Skeletal muscle satellite cell (primary cell): ENCODE measurements around the gene KRT83.

Experiments
- H3K27me3 ChIP-seq: 2 replicates; pipeline ENCODE4 v1.7.0; 2013; ENCODE audit warnings: low read length; ENCODE audit not compliant: control insufficient read depth, insufficient read depth
- H3K36me3 ChIP-seq: 2 replicates; pipeline ENCODE4 v1.7.0; 2013; ENCODE audit warnings: mild to moderate bottlenecking, control low read depth, low read length; ENCODE audit not compliant: insufficient read depth
- H3K4me1 ChIP-seq: 2 replicates; pipeline ENCODE4 v1.7.0; 2013; ENCODE audit warnings: low read length; ENCODE audit not compliant: control insufficient read depth, insufficient read depth
- H3K4me2 ChIP-seq: 2 replicates; pipeline ENCODE4 v1.7.0; 2013; ENCODE audit warnings: mild to moderate bottlenecking, low read length
- H3K4me3 ChIP-seq: 2 replicates; pipeline ENCODE4 v1.7.0; 2013; ENCODE audit warnings: low read length
- H3K9ac ChIP-seq: 2 replicates; pipeline ENCODE4 v1.7.0; 2013; ENCODE audit warnings: mild to moderate bottlenecking, low read depth, low read length, moderate library complexity
- H3K9me3 ChIP-seq: replicated peaks from 2 replicates; pipeline ENCODE4 v1.7.0; 2013; ENCODE audit warnings: mild to moderate bottlenecking, control low read depth, low read length

KRT83 gene

DNA sequence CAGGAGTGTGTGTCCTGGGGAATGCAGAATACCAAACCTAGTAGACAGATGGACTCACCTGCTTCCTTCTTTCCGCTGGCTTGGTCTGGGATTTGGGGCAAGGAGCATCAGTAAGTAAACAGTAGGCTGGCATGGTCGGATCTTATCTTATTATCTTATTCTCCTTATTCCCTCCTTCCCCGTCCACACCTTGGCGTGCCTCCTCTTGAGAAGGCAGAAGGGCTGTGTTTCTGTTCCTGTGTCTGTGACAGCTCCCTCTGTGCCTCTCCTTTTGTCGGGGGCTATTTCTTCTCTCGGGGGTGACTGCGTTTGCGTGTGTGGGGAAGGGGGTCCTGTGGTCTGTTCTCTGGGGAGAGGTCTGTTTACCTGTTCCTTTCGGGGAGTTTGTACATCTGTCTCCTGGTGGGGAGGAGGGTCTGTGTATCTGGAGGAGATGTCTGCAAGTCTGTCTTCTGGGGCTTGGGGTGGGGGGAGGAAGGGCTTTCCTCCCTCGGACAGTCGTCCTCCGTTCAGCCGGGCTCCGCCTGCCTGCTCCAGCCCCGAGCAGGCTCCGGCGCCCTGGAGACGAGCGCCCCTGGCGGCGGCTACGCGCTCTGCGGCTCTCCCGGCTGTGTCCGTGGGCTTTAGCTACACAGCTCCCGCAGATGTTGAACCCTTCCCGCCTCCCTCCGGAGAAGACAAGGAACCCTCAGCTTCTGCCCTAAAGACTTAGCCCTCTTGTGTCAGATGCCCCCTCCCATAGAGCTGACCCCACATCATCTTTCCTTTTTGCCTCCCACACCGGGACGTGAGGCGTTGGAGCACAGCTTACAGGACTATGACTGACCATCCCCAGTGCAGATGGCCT, 42.4 kb downstream of the KRT83 start:
- Histone ChIP-seq H3K27me3 (no peaks in the 10 kb centered on the region), H3K4me2 (peak overlapping the region; percentile 68), H3K36me3 (no peaks in the 10 kb centered on the region), H3K9ac (peak overlapping the region; percentile 87), H3K4me1 (peaks cover 46% of the 10 kb centered on the region), H3K4me3 (peak overlapping the region; percentile 53), H3K9me3 (no peaks in the 10 kb centered on the region)

GRCh38 chr12:52277486-52278245, 43.5 kb downstream of the KRT83 start:
- Histone ChIP-seq H3K4me1 (peaks cover 46% of the 10 kb centered on the region), H3K9ac (peak overlapping the region; percentile 7), H3K4me2 (no peak overlapping the region), H3K27me3 (no peaks in the 10 kb centered on the region), H3K9me3 (no peaks in the 10 kb centered on the region), H3K36me3 (no peaks in the 10 kb centered on the region), H3K4me3 (no peak overlapping the region)

DNA sequence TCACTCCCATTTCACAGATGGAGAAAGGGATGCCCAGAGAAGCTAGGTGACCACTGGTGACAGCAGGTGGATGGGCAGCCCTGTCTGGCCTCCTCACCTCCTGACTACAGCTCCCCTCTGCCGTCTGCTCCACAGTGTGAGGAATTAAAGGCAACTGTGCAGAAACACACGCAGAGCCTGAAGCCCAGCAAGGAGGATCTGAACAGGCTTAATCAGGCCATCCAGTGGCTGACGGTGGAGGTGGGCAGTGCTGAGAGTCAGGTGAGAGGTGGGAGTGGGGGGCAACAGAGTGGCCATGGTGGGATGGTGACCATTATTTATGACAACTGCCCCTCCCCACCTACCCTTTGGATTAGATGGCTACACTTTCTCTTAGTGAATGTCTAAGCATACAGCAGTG, 45.5 kb downstream of the KRT83 start:
- Histone ChIP-seq H3K27me3 (no peaks in the 10 kb centered on the region), H3K9ac (no peak overlapping the region), H3K36me3 (no peaks in the 10 kb centered on the region), H3K4me2 (no peak overlapping the region), H3K9me3 (no peaks in the 10 kb centered on the region), H3K4me1 (peaks cover 34% of the 10 kb centered on the region), H3K4me3 (no peak overlapping the region)

GRCh38 chr12:52274521-52275120, 46.6 kb downstream of the KRT83 start, which contains the start of gene KRT86:
Gene KRT86, plus strand, starts transcription at chr12:52274645. Its CDS starts 27,272 bp downstream, at chr12:52301917.
- H3K4me3 ChIP-seq = no peak within 1 kb of the TSS
- H3K9ac ChIP-seq = no peak within 1 kb of the TSS
- no peaks in the 10 kb centered on the region for H3K9me3 ChIP-seq
- H3K4me2 ChIP-seq = no peak within 1 kb of the TSS
- no peaks in the 10 kb centered on the region for H3K36me3 ChIP-seq
- peaks cover 23% of the 10 kb centered on the region for H3K4me1 ChIP-seq
- H3K27me3 ChIP-seq = no peaks in the 10 kb centered on the region

GRCh38 chr12:52271158-52271557, 50.0 kb downstream of the KRT83 start:
- no peak overlapping the region for H3K4me2 ChIP-seq
- no peak overlapping the region for H3K9ac ChIP-seq
- no peaks in the 10 kb centered on the region for H3K9me3 ChIP-seq
- no peaks in the 10 kb centered on the region for H3K36me3 ChIP-seq
- H3K4me3 ChIP-seq = no peak overlapping the region
- H3K4me1 ChIP-seq = peaks cover 7% of the 10 kb centered on the region
- H3K27me3 ChIP-seq = no peaks in the 10 kb centered on the region

- H3K36me3 ChIP-seq = no peaks in the 10 kb centered on the region
- no peaks in the 10 kb centered on the region for H3K9me3 ChIP-seq
- H3K4me1 ChIP-seq = peaks cover 7% of the 10 kb centered on the region
- no peak overlapping the region for H3K4me3 ChIP-seq
- H3K9ac ChIP-seq = no peak overlapping the region
- no peak overlapping the region for H3K4me2 ChIP-seq
- no peaks in the 10 kb centered on the region for H3K27me3 ChIP-seq
Observed at GRCh38 chr12:52270541-52271070, 50.6 kb downstream of the KRT83 start.

- Histone ChIP-seq H3K4me2 (no peak overlapping the region), H3K4me3 (no peak overlapping the region), H3K27me3 (no peaks in the 10 kb centered on the region), H3K36me3 (no peaks in the 10 kb centered on the region), H3K9me3 (no peaks in the 10 kb centered on the region), H3K4me1 (peaks cover 7% of the 10 kb centered on the region), H3K9ac (no peak overlapping the region)
Observed at GRCh38 chr12:52268212-52268611, 53.0 kb downstream of the KRT83 start.

- H3K36me3 ChIP-seq = no peaks in the 10 kb centered on the region
- H3K4me3 ChIP-seq = no peak overlapping the region
- H3K9me3 ChIP-seq = no peaks in the 10 kb centered on the region
- no peak overlapping the region for H3K9ac ChIP-seq
- H3K4me2 ChIP-seq = no peak overlapping the region
- peaks cover 7% of the 10 kb centered on the region for H3K4me1 ChIP-seq
- no peaks in the 10 kb centered on the region for H3K27me3 ChIP-seq
Observed at GRCh38 chr12:52267699-52268098, 53.5 kb downstream of the KRT83 start.

- Histone ChIP-seq H3K4me1 (peaks cover 7% of the 10 kb centered on the region), H3K9me3 (no peaks in the 10 kb centered on the region), H3K27me3 (no peaks in the 10 kb centered on the region), H3K4me3 (no peak overlapping the region), H3K4me2 (no peak overlapping the region), H3K36me3 (no peaks in the 10 kb centered on the region), H3K9ac (no peak overlapping the region)
Observed at GRCh38 chr12:52267266-52267665, 53.9 kb downstream of the KRT83 start.

DNA sequence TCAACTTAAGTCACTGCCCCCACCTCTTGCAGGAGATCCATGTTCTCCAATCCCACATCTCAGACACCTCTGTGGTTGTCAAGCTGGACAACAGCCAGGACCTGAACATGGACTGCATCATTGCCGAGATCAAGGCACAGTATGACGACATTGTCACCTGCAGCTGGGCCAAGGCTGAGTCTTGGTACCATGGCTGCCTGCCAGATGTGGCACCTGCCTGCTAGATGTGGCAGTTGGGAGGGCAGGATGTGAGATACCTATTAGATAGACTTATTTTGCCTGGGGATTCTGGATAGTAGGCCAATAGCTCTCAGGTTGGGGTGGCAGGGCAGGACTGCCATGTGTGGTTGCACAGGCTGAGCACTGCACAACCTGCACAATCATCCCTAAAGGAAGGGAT, 54.7 kb downstream of the KRT83 start:
- Histone ChIP-seq H3K27me3 (no peaks in the 10 kb centered on the region), H3K4me2 (no peak overlapping the region), H3K9me3 (no peaks in the 10 kb centered on the region), H3K4me1 (peaks cover 7% of the 10 kb centered on the region), H3K36me3 (no peaks in the 10 kb centered on the region), H3K9ac (no peak overlapping the region), H3K4me3 (no peak overlapping the region)

DNA sequence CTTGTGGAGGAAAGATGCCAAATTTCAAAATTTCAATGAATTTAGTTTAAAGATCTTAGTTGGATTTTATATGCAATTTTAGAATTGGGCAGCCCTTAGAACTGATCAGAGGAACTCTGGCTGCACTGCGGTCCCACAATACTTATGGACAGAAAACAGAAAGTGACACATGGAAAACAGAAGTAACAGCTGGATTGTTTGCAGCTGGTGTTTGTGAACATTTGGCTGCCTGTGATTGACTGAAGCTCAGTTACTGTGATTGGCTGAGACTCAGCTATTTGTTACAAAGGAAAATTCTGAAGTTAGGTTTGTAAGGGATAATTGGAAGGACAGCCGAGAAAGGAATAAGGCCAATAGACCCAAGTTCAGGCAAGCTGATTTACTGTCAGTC, 56.8 kb downstream of the KRT83 start:
- Histone ChIP-seq H3K9me3 (no peaks in the 10 kb centered on the region), H3K27me3 (no peaks in the 10 kb centered on the region), H3K4me3 (no peak overlapping the region), H3K4me1 (peaks cover 28% of the 10 kb centered on the region), H3K36me3 (no peaks in the 10 kb centered on the region), H3K9ac (no peak overlapping the region), H3K4me2 (no peak overlapping the region)
